ENCODE results near the gene STPG2. TPM values are rescaled to one million over a fixed set of nuclear protein-coding genes. Genes with fewer than 3 reads are reported as not detected.

STPG2 gene
- total RNA-seq, 2 donors from 2014 or later = 0.66 to 1.6 TPM

- ATAC-seq (no peak), DNase-seq (no peak)
- H3K9me3 ChIP-seq = no peaks in the 10 kb centered on the region
- H3K4me1 ChIP-seq = no peaks in the 10 kb centered on the region
- TF ChIP-seq POLR2A (IDR thresholded peaks at IDR 0.05) (no peak), CTCF (IDR thresholded peaks at IDR 0.05) (peak in 1 of 7 experiments; percentile 2)
- no peaks in the 10 kb centered on the region for H3K27me3 ChIP-seq
- no peak overlapping the region for H3K4me3 ChIP-seq
- WGBS, 2 donors = 64 to 72% methylated on average over 5 of the region's 5 CpGs
- no peak overlapping the region for H3K27ac ChIP-seq
- H3K36me3 ChIP-seq (replicated peaks in 1 of 2; ENCODE audit: insufficient read depth in 1 of 2, low read depth in 2 of 2) = no peaks in the 10 kb centered on the region
- intact Hi-C loops (cut with DNase I) = no loop called here
Observed at GRCh38 chr4:97984545-97985131, 158.6 kb downstream of the STPG2 start.

GRCh38 chr4:97978791-97979488 lies 164.3 kb downstream of the STPG2 start:
- Histone ChIP-seq H3K27me3 (no peaks in the 10 kb centered on the region), H3K9me3 (peaks cover 0 to 4% (median 0%) of the 10 kb centered on the region in 3 donors), H3K4me3 (no peak overlapping the region), H3K4me1 (no peaks in the 10 kb centered on the region), H3K27ac (no peak overlapping the region), H3K36me3 (replicated peaks in 1 of 2; ENCODE audit: insufficient read depth in 1 of 2, low read depth in 2 of 2) (no peaks in the 10 kb centered on the region)
- DNase-seq (no peak), ATAC-seq (no peak)
- intact Hi-C loops (cut with DNase I) = no loop called here
- TF ChIP-seq POLR2A (IDR thresholded peaks at IDR 0.05) (no peak), CTCF (IDR thresholded peaks at IDR 0.05) (no peak)
- WGBS, 2 donors = 72 to 92% methylated on average over 2 of the region's 2 CpGs

- Histone ChIP-seq H3K4me3 (no peak overlapping the region), H3K27ac (no peak overlapping the region), H3K4me1 (no peaks in the 10 kb centered on the region), H3K27me3 (no peaks in the 10 kb centered on the region), H3K9me3 (peaks cover 0 to 6% (median 0%) of the 10 kb centered on the region in 3 donors), H3K36me3 (replicated peaks in 1 of 2; ENCODE audit: insufficient read depth in 1 of 2, low read depth in 2 of 2) (no peaks in the 10 kb centered on the region)
- TF ChIP-seq CTCF (IDR thresholded peaks at IDR 0.05) = no peak
- no peak for TF ChIP-seq POLR2A (IDR thresholded peaks at IDR 0.05)
- intact Hi-C loops (cut with DNase I) = no loop called here
- WGBS, 2 donors = 39 to 60% methylated on average over 2 of the region's 2 CpGs
- DNase-seq (no peak), ATAC-seq (no peak)
Observed at GRCh38 chr4:97953171-97953941, 189.9 kb downstream of the STPG2 start.

GRCh38 chr4:97952763-97953162 lies 190.5 kb downstream of the STPG2 start:
- TF ChIP-seq POLR2A (IDR thresholded peaks at IDR 0.05) (no peak), CTCF (IDR thresholded peaks at IDR 0.05) (no peak)
- H3K36me3 ChIP-seq (replicated peaks in 1 of 2; ENCODE audit: insufficient read depth in 1 of 2, low read depth in 2 of 2) = no peaks in the 10 kb centered on the region
- no peaks in the 10 kb centered on the region for H3K4me1 ChIP-seq
- 78 to 87% methylated on average over 3 of the region's 3 CpGs for WGBS, 2 donors
- no peak for ATAC-seq
- no peaks in the 10 kb centered on the region for H3K27me3 ChIP-seq
- DNase-seq = no peak
- intact Hi-C loops (cut with DNase I) = no loop called here
- H3K4me3 ChIP-seq = no peak overlapping the region
- peaks cover 0 to 6% (median 0%) of the 10 kb centered on the region in 3 donors for H3K9me3 ChIP-seq
- no peak overlapping the region for H3K27ac ChIP-seq
